Activated CD8-positive, alpha-beta memory T cell treated with anti-CD3 and anti-CD28 coated beads, Interleukin-2, amount 50 U/mL, for 48 hours (primary cell): ENCODE measurements around the gene SUPT16H.
"Not testable (repeated sequence)": the region's sequence is repeated elsewhere in the genome, so short reads cannot be mapped to it uniquely, and the experiment has no call there.

Experiments
- DNase-seq: peaks from one replicate; pipeline ENCODE4 v3.0.0-alpha.2; 2020

SUPT16H gene

DNA sequence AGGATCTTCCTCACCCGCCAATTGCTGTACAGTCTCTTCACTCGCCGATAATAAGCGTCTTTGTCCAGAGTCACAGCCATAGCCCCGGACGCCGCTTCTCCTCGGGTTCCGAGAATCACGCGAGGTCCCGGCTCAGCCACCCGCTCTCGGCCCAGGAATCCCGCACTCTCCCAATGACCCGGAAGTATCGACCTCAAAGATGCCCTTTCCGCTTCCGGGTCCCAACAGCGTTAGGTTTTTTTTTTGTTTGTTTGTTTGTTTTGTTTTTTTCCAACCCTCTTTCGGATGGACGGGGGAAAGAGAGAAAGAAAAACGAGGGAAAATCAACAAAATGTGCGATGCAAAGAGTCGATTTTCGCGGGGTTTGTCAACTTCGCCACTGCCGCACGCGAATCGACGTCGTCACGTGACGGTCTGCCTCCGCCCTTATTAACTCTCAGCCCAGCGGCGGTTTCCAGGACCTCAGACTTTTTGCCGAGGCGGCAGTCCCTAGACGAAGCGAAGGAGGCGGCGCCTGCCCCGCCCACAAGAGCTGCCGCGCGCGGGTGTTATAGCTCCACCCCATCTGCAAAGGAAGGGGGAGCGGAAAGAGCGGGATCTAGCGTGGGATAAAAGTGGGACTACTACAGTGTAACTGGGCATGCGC lies at the start of gene SUPT16H:
Gene SUPT16H (minus strand): TSS at position 172 of the 646 bp plus-strand sequence. CDS start 92 bp downstream, at position 80.
- DNase-seq: peak; percentile 96

- no peak for DNase-seq
These were observed 47.3 kb upstream of the SUPT16H start for GRCh38 chr14:21431126-21431525.

GRCh38 chr14:21428930-21429329 lies 45.1 kb upstream of the SUPT16H start:
- DNase-seq: no peak

DNA sequence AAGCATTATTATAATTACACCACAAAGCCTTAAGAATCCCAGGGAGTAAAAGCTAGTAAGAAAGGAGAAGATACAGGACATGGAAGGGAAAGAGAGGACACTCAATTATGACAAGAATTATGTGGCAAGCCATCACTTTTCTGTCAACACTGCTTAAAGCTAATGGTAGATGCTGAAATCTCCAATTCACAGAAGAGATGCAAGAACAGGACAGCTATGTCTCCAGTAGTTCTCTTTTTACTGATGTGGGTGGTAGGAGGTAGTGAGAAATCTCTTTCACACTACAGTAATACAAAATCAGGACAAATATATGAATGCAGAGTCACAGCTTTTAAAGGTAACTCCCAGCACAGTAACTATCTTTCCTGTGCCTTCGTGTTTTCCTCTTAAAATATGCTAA lies 42.9 kb upstream of the SUPT16H start:
- DNase-seq: no peak

- DNase-seq: no peak
These were observed 35.7 kb upstream of the SUPT16H start for GRCh38 chr14:21419528-21419927.

GRCh38 chr14:21415329-21415728 lies 31.5 kb upstream of the SUPT16H start:
- DNase-seq: no peak

GRCh38 chr14:21414137-21414631 lies 30.4 kb upstream of the SUPT16H start:
- DNase-seq: no peak

DNA sequence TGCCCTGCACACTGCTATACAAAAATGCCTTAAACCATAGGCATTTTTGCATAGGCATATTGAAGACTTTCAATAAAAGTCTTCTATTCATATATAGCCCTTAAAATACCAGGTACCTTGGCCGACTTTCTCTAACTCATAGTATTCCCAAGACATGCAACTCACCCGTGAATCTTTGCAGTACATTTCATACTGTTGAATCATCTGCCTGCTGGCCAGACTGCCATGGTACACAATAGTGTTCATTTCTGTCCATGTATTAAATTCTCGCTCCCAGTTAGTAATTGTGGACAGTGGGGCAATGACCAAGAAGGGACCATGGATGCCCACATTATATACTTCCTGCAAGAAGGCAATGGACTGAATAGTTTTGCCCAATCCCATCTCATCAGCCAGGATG lies 24.3 kb upstream of the SUPT16H start:
- no peak for DNase-seq

DNA sequence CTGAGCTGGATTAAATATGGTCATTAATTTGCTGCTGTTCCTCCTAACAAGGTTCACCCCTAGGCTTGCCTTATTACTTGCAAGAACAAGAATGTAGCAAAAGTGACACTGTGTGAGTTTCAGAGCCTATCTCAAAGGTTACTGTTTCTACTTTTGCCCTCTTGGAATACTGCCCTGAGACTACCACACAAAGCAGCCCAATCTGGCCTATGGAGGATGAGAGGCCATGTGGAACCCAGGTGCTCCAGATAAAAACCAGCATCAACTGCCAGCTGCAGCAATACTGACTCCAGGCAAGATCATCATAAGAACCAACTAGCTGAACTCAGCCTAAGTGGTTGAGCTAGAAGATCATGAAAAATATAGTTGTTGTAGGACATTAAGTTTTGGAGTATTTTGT lies 22.4 kb upstream of the SUPT16H start:
- DNase-seq: no peak

- no peak for DNase-seq
These were observed 21.3 kb upstream of the SUPT16H start for GRCh38 chr14:21405097-21405496.

GRCh38 chr14:21399311-21399870 lies 15.6 kb upstream of the SUPT16H start:
- DNase-seq: no peak

DNA sequence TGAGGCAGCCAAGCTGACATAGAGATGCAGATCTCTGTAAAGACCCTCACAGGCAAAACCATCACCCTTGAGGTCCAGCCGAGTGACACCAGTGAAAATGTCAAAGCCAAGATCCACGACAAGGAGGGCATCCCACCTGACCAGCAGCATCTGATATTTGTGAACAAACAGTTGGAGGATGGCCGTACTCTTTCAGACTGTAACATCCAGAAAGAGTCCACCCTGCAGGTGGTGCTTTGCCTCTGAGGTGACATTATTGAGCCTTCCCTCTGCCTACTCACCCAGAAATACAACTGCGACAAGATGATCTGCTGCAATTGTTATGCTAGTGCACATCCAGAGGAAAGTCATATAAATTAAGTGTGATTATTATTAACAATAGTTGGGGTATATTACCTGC lies 15.1 kb upstream of the SUPT16H start:
- DNase-seq: no peak

DNA sequence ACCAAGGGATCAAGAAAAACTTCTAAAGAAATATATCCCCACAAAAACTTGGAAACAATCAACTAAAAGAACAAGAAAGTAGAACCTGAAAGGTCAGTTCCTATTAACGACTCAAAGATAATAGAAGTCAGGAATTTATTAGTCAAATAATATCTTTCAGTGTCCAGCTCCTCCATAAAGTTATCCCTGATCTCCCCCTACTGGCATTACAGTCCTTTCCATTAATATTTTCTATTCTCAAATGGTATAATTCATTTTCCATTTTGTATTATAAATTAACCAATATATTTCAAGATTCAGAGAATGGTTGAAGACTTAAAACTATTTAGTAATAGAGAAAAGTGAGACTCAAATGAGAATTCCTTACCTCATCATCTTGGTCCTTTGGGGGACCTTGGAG lies 11.6 kb upstream of the SUPT16H start:
- DNase-seq: no peak

DNA sequence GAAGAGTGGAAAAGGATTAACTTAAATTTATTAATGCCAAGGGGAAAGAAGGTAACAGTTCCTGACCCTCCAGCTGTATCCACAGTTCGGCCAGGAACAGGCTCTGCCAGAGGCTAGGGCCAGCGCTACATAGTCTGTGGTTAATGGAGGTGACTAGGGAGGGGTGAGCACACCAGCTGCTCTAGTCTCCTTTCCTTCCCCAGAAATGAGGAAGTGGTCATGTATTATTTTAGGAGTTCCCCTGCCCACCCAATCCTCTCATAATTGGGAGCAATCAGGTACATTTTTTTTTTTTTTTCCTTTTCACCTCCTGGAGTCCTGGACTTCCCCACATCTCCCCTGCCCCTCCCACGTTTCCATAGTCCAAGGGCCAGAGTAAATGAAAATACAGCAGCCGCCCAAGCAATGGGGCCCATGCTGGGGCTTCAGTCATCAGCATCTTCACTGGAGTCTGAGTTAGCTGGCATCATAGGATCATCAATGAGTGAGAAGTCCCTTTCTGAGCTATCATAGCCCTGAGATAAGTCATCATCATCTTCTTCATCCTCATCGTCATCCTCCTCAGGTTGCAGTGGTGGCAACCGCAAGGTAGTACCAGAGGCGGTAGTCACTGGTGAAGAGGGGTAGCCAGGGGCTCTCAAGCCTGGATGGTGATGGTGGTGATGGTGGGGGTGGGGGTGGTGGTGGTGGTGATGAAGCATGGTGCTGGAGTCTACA lies 1.5 kb upstream of the SUPT16H start:
- DNase-seq: no peak

- DNase-seq: no peak
These were observed 654 bp upstream of the SUPT16H start for GRCh38 chr14:21384494-21384851.

DNA sequence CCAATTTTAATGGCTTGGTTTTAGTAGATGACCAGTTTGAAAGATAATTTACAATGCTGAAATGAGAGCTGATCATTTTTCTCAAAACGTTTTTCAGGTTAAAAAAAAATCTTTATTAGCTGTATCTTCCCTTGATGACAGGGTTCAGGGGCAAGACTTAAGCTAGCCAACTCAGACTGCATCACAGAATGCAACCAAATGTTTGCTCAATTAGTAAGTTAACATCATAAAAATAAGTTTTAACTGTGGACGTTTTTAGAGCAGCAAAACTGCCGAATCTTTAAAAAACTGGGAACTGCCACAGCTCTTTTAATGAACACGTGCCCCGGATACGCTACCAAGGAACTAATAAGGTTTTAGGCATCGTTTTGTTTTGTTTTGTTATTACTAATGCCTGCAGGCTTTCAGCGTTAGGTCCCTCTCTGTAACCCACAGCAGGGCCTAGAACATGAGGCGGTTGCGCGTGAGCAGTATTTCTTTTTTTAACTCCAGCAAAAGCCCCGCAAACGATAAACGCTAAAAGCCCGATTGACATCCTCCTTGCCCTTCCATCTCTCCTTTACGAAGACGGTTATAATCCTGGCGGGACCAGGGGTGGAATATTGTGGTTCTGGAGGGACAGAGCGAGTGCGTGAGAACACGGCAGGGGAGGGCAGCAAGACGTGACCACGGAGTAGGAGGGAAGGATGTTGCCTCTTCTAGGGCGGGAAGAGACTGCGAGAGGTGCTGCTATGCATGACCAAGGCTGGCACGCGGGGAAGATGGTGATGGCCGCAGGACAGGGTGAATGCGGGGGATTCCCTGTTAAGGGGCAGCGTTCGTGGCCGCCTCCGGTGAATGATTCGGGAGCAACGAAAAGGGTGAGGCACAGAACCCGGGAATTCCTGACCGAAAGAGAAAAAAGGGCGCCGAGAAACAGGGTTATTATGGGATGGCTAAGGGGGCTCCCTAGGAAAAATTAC lies 652 bp downstream of the SUPT16H start:
- peak; percentile 84 for DNase-seq

DNA sequence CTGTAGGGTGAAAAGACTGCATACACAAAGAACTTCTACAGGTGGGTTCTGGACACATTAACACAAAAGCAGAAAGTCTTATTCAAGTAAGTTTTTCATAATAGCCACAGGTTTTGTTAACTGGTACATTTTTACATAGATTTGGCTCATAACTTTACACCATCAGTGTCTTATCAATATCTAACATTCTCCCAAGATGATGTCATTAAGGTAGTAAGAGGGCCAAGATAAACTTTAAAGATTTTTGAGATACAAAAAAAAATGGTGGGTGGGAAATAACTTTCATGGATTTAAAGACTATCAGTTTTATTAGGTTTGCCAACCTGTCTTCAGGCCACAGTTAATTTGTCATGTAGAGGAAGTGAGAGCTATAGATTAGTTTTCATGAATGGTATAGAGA lies 1.7 kb downstream of the SUPT16H start:
- DNase-seq: no peak

DNA sequence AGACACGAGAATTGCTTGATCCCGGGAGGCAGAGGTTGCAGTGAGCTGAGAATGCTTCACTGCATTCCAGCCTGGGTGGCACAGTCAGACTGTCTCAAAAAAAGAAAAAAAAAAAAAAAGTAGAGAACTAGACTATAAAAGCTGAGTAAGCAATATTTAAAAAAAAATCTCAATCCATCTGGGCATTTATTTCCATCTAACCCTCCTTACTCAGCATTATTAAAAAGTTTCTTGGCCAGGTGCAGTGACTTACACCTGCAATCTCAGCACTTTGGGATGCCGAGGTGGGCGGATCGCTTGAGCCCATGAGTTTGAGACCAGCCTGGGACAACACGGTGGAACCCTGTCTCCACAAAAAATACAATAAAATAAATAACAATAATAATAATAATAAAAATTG lies 4.5 kb downstream of the SUPT16H start:
- DNase-seq: no peak

DNA sequence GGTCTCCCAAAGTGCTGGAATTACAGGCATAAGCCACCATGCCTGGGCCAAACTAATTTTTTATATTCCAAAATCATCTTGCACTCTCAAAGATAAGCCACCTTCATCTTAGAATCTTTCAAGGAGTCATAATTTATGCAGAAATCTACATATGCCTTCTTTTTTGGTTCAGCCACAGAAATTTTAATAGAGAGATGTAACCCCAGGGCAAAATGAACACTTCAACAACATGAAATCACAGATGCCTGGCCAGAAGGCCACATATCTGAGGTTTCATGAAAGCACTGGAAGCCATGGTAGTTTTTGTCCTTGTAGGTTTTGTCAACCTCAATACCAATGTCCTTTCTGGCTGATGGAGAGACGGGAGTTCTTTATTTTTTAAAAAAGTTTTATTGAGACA lies 9.8 kb downstream of the SUPT16H start:
- DNase-seq: no peak

- not testable (repeated sequence) for DNase-seq
These were observed 11.0 kb downstream of the SUPT16H start for GRCh38 chr14:21372814-21373213.

DNA sequence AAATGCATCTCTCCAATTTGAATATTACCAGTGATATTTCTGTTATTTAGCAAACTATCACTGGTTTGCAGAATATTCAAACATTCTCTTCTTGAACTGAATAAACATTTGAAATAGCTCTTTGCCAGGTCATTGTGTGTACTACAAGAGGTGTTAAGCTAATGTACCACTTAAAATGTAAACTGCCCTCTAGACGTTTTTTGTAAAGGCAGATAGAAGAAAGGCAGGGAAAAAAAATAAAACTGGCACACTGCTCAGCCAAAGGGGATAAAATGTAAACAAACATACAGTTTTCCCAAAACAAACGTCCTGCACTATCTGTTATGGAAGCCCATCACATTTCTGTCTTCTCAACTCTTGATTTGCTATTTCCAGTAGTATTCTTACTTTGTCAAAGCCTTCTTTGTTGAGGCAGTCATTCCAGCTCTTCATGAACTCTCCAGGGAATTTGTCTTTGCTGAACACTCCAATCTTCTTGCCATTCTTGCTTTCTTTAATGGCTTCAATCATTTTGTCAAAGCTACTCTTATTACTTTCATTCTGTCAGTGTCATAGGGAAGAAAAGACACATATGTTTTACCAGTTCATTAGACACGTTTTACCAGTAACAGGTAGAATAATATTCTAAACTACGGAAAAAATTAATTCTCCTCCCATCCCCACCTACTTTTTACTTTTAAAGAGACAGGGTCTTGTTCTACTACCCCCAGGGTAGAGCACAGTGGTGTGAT lies 13.7 kb downstream of the SUPT16H start:
- DNase-seq: no peak

DNA sequence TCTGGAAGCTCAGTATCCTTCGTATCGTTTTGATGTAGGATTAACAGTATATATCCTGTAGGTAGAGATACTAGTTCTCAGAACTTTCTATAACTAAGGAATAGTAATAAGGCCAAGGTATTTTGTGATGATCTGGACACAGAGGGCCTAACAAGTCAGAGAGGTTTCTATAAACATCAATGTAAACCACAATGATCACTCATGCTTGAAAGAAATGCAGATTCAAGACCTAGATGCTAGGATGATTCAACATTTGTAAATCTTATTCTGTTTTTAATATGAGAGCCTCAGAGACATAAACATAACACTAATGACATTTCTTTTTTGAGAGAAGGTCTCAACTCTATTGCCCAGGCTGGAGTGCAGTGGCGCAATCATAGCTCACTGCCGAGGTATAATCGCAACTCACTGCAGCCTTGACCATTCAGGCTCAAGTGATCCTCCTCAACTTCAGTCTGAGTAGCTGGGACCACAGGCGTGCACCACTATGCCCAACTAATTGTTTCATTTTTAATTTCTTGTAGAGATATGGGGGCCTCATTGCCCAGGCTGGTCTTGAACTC lies 16.2 kb downstream of the SUPT16H start:
- no peak for DNase-seq
